OCI-LY1 (cell line): ENCODE measurements around the gene DRC1.

Experiments
- EZH2 ChIP-seq: fragments of 200-600 bp; sonication (generic), shearing (Covaris generic); IDR thresholded peaks from 2 replicates; pipeline ENCODE4 v1.8.0; 2017; ENCODE audit warnings: borderline replicate concordance, mixed run types, mild to moderate bottlenecking, antibody characterized with exemption, low read length, moderate library complexity, mixed read lengths
- TF ChIP-seq, protein P1 (sequence below): fragments of 200-600 bp; sonication (generic), shearing (Covaris generic); IDR thresholded peaks from 2 replicates; pipeline ENCODE4 v1.5.1; 2017; ENCODE audit warnings: mild to moderate bottlenecking, antibody characterized with exemption, low read length, moderate library complexity, mixed read lengths

DNA sequence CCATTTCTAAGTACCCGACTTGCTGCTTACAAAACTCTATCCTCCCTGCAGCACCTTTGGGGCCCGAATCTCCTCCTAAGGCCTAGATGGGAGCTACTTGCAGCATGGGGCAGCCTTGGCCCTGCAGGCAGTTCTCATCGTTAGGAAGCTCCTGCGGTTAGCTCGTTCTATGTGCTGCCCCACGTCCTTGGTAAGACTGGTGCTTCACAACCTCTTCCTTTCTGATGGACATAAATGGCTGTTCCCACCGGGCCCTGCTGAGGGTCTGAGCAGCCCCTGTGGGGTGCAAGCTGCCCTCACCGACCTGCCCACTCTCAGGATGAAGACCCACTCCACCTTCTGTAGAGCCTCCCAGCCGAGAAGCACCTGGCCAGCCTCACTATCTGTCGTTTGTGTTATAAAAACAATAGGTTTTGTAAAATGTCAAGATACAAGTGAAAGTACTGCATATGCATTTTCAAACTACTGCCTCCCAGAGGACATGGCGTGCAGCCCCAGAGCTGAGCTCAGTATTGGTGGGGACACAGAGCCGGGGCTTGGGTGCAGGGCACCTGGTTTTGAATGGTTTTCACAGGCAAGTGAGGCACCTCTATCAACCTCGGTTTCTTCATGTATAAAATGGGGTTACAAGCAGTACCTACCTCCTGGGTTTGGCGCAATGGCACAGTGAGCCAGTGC lies 56.8 kb downstream of the DRC1 start:
- TF ChIP-seq, protein P1, sequence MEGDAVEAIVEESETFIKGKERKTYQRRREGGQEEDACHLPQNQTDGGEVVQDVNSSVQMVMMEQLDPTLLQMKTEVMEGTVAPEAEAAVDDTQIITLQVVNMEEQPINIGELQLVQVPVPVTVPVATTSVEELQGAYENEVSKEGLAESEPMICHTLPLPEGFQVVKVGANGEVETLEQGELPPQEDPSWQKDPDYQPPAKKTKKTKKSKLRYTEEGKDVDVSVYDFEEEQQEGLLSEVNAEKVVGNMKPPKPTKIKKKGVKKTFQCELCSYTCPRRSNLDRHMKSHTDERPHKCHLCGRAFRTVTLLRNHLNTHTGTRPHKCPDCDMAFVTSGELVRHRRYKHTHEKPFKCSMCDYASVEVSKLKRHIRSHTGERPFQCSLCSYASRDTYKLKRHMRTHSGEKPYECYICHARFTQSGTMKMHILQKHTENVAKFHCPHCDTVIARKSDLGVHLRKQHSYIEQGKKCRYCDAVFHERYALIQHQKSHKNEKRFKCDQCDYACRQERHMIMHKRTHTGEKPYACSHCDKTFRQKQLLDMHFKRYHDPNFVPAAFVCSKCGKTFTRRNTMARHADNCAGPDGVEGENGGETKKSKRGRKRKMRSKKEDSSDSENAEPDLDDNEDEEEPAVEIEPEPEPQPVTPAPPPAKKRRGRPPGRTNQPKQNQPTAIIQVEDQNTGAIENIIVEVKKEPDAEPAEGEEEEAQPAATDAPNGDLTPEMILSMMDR = no peak; the same call in 1 of the 2 replicates
- no peak for TF ChIP-seq EZH2
